ENCODE measurements around the gene DPP10.

DNA sequence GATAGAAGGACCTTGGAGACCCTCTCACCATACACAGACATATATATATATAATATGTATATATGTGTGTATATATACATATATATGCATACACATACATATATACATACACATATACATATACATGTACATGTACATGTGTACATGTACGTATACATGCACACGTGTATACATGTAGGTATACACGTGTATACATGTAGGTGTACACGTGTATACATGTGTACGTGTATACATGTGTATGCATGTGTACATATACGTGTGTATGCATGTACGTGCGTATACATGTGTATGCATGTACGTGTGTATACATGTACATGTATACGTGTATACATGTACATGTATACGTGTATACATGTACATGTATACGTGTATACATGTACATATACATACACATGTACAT, 54.5 kb downstream of the DPP10 start:
- TF ChIP-seq, protein P1, sequence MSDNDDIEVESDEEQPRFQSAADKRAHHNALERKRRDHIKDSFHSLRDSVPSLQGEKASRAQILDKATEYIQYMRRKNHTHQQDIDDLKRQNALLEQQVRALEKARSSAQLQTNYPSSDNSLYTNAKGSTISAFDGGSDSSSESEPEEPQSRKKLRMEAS (IDR thresholded peaks at IDR 0.05) = no peak
- TF ChIP-seq YY1 (IDR thresholded peaks at IDR 0.05; ENCODE audit: low read depth) (no peak), EP300 (IDR thresholded peaks at IDR 0.05; ENCODE audit: borderline replicate concordance) (no peak), TAF1 (IDR thresholded peaks at IDR 0.05; ENCODE audit: low read depth) (no peak), CEBPB (IDR thresholded peaks at IDR 0.05) (no peak)
- TF ChIP-seq, protein P2, sequence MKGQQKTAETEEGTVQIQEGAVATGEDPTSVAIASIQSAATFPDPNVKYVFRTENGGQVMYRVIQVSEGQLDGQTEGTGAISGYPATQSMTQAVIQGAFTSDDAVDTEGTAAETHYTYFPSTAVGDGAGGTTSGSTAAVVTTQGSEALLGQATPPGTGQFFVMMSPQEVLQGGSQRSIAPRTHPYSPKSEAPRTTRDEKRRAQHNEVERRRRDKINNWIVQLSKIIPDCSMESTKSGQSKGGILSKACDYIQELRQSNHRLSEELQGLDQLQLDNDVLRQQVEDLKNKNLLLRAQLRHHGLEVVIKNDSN (IDR thresholded peaks at IDR 0.05) = no peak

All from Ishikawa (cell line).